SK-N-MC (cell line): Measurements from ENCODE around the gene CES5A.

Experiments
- EZH2 ChIP-seq: fragments of 200-600 bp; sonication (generic); IDR thresholded peaks from one replicate; pipeline ENCODE4 v1.6.1; 2017; ENCODE audit warnings: antibody characterized with exemption
- FOXP2 ChIP-seq: optimal IDR thresholded peaks from 2 replicates; pipeline ENCODE3; 2011; ENCODE audit warnings: mild to moderate bottlenecking, moderate library complexity; ENCODE audit not compliant: insufficient read depth; ENCODE audit errors: extremely low read length, control extremely low read depth
- POLR2AphosphoS5 ChIP-seq: IDR thresholded peaks from 2 replicates; pipeline ENCODE4 v1.6.1; 2012; ENCODE audit warnings: mild to moderate bottlenecking, low read depth, low read length, borderline replicate concordance

- TF ChIP-seq EZH2 (no peak), POLR2AphosphoS5 (no peak), FOXP2 (no peak)
These were observed 62.2 kb downstream of the CES5A start for GRCh38 chr16:55812951-55813350.
